Measurements from ENCODE around the gene SIT1.
A peak's percentile ranks its signal among the peaks of the same experiment; 100 is the strongest.

The SIT1 gene

GRCh38 chr9:35604578-35605350, 46.0 kb downstream of the SIT1 start, which contains the start of gene TESK1:
TESK1 (plus strand) TSS chr9:35605262; CDS start chr9:35605620, 358 bp downstream.
- peaks cover 38% of the 10 kb centered on the region for H3K36me3 Mint-ChIP-seq (ENCODE audit: low read depth)
- DNase-seq: peak; percentile 89
- peaks cover 38% of the 10 kb centered on the region for H3K4me1 Mint-ChIP-seq (ENCODE audit: low read depth)
- H3K27ac Mint-ChIP-seq: peak within 1 kb of the TSS; percentile 100
- peak within 1 kb of the TSS; percentile 93 for H3K4me3 Mint-ChIP-seq
- H3K9me3 Mint-ChIP-seq: no peaks in the 10 kb centered on the region
- H3K27me3 Mint-ChIP-seq: no peaks in the 10 kb centered on the region

GRCh38 chr9:35603986-35604577, 46.6 kb downstream of the SIT1 start:
- Mint-ChIP-seq H3K4me3 (peak overlapping the region; percentile 93), H3K27ac (peak overlapping the region; percentile 100), H3K9me3 (no peaks in the 10 kb centered on the region), H3K36me3 (ENCODE audit: low read depth) (peaks cover 32% of the 10 kb centered on the region), H3K4me1 (ENCODE audit: low read depth) (peaks cover 38% of the 10 kb centered on the region), H3K27me3 (no peaks in the 10 kb centered on the region)
- peak; percentile 99 for DNase-seq

GRCh38 chr9:35603506-35603985, 47.2 kb downstream of the SIT1 start:
- peak overlapping the region; percentile 100 for H3K27ac Mint-ChIP-seq
- no peaks in the 10 kb centered on the region for H3K9me3 Mint-ChIP-seq
- no peak for DNase-seq
- no peaks in the 10 kb centered on the region for H3K27me3 Mint-ChIP-seq
- peaks cover 27% of the 10 kb centered on the region for H3K36me3 Mint-ChIP-seq (ENCODE audit: low read depth)
- H3K4me1 Mint-ChIP-seq (ENCODE audit: low read depth): peaks cover 38% of the 10 kb centered on the region
- peak overlapping the region; percentile 93 for H3K4me3 Mint-ChIP-seq

- Mint-ChIP-seq H3K4me1 (ENCODE audit: low read depth) (peaks cover 23% of the 10 kb centered on the region), H3K4me3 (no peak overlapping the region), H3K27me3 (no peaks in the 10 kb centered on the region), H3K9me3 (no peaks in the 10 kb centered on the region), H3K27ac (no peak overlapping the region), H3K36me3 (ENCODE audit: low read depth) (peaks cover 5% of the 10 kb centered on the region)
- no peak for DNase-seq
Observed at GRCh38 chr9:35599763-35600604, 50.7 kb downstream of the SIT1 start.

All from activated T-cell treated with anti-CD3 and anti-CD28 coated beads, Interleukin-2, amount 50 U/mL, for 24 hours (primary cell).